ENCODE data around the gene GPHN.

The GPHN gene

GRCh38 chr14:67173719-67174118 is 665.8 kb downstream of the GPHN start:
- DNase-seq, result no peak

GRCh38 chr14:67186172-67186768 is 678.3 kb downstream of the GPHN start:
- DNase-seq, result no peak

GRCh38 chr14:67186789-67187584 is 679.0 kb downstream of the GPHN start:
- no peak for DNase-seq

- DNase-seq, result no peak
Measured at GRCh38 chr14:67187826-67188225, 679.9 kb downstream of the GPHN start.

- no peak for DNase-seq
Measured at GRCh38 chr14:67188326-67188725, 680.4 kb downstream of the GPHN start.

GRCh38 chr14:67191768-67192290 is 683.9 kb downstream of the GPHN start:
- DNase-seq, result no peak

- no peak for DNase-seq
Measured at GRCh38 chr14:67192366-67192765, 684.4 kb downstream of the GPHN start.

GRCh38 chr14:67195279-67195678 is 687.3 kb downstream of the GPHN start:
- DNase-seq, result no peak

- no peak for DNase-seq
Measured at GRCh38 chr14:67199016-67199415, 691.1 kb downstream of the GPHN start.

GRCh38 chr14:67207810-67208209 is 699.9 kb downstream of the GPHN start:
- DNase-seq, result no peak

- no peak for DNase-seq
Measured at GRCh38 chr14:67218126-67218525, 710.2 kb downstream of the GPHN start.

- DNase-seq, result no peak
Measured at GRCh38 chr14:67221248-67221981, 713.5 kb downstream of the GPHN start.

- no peak for DNase-seq
Measured at GRCh38 chr14:67221982-67222328, 714.0 kb downstream of the GPHN start.

GRCh38 chr14:67225523-67225922 is 717.6 kb downstream of the GPHN start:
- no peak for DNase-seq

- DNase-seq, result no peak
Measured at GRCh38 chr14:67228325-67228984, 720.5 kb downstream of the GPHN start.
